ENCODE data around the gene NEAT1.
"Not testable (repeated sequence)": the region's sequence is repeated elsewhere in the genome, so short reads cannot be mapped to it uniquely, and the experiment has no call there.

DNA sequence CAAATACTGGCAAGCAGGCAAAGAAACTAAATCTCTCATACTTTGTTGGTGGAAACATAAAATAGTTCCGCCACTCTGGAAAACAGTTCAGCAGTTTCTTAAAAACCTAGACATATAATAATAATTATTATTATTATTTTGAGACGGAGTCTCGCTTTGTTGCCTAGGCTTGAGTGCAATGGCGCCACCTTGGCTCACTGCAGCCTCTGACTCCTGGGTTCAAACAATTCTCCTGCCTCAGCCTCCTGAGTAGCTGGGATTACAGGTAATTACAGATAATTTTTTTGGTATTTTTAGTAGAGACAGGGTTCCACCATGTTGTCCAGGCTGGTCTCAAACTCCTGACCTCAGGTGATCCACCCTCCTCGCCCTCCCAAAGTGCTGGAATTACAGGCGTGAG is 44.7 kb downstream of the NEAT1 start:
- TF ChIP-seq POLR2A (IDR thresholded peaks at IDR 0.05; ENCODE audit: extremely low read depth, insufficient read length), result not testable (repeated sequence)
- TF ChIP-seq, protein P1, sequence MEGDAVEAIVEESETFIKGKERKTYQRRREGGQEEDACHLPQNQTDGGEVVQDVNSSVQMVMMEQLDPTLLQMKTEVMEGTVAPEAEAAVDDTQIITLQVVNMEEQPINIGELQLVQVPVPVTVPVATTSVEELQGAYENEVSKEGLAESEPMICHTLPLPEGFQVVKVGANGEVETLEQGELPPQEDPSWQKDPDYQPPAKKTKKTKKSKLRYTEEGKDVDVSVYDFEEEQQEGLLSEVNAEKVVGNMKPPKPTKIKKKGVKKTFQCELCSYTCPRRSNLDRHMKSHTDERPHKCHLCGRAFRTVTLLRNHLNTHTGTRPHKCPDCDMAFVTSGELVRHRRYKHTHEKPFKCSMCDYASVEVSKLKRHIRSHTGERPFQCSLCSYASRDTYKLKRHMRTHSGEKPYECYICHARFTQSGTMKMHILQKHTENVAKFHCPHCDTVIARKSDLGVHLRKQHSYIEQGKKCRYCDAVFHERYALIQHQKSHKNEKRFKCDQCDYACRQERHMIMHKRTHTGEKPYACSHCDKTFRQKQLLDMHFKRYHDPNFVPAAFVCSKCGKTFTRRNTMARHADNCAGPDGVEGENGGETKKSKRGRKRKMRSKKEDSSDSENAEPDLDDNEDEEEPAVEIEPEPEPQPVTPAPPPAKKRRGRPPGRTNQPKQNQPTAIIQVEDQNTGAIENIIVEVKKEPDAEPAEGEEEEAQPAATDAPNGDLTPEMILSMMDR (IDR thresholded peaks at IDR 0.05; ENCODE audit: low read depth, low read length), result peak; percentile 34

Measured in NB4 (cell line).